Endothelial cell of umbilical vein (primary cell): ENCODE results near the gene PPP1R16B. TPM values are rescaled to one million over a fixed set of nuclear protein-coding genes. Genes with fewer than 3 reads are reported as not detected.
A peak's percentile ranks its signal among the peaks of the same experiment; 100 is the strongest.

Experiments
- BruUV-seq: library from RNA; stranded (reverse); fragments of 400-500 nt; replicated peaks from 2 replicates; lab custom pipeline; 2021; lab: Mats Ljungman, UMichigan
- CTCF ChIA-PET: fragments of 300-600, 350-600 bp; sonication (Branson Sonifier 250); formaldehyde crosslinking; loops from one replicate; lab custom pipeline; 2021; ENCODE audit warnings: antibody characterized with exemption, inconsistent platforms; lab: Charles Lee
- POLR2A ChIA-PET: fragments of 300-600, 350-600 bp; sonication (Branson Sonifier 250); formaldehyde crosslinking; loops from one replicate; lab custom pipeline; 2021; ENCODE audit warnings: antibody characterized with exemption, inconsistent platforms; lab: Charles Lee
- DNase-seq: peaks from one replicate; pipeline ENCODE4 v3.0.0-alpha.2; 2011; ENCODE audit warnings: low read depth, low spot score
- FAIRE-seq: peaks from 2 replicates; lab custom pipeline; 2011; peaks lifted over from hg19 to GRCh38; lab: Jason Lieb, UNC
- H2AFZ ChIP-seq: 2 replicates; pipeline ENCODE4 v1.6.0; 2012; ENCODE audit warnings: low read depth, low read length, control low read depth, inconsistent platforms
- H3K27ac ChIP-seq: 2 replicates; pipeline ENCODE4 v1.5.1; 2011; ENCODE audit warnings: low read depth, mild to moderate bottlenecking, control low read depth, low read length, moderate library complexity; ENCODE audit not compliant: insufficient read depth
- H3K27me3 ChIP-seq, 2 experiments: 2 replicates each; pipeline versions ENCODE4 v1.6.0 to v1.6.1; 2011; ENCODE audit warnings: low read length in 2 of 2, mixed read lengths in 1 of 2; ENCODE audit not compliant: control insufficient read depth in 2 of 2, insufficient read depth in 2 of 2
- H3K36me3 ChIP-seq, 2 experiments: 2 replicates in 1 of 2; 3 replicates in 1 of 2; pipeline ENCODE4 v1.5.1; 2011; ENCODE audit warnings: low read length in 2 of 2, mild to moderate bottlenecking in 1 of 2, moderate library complexity in 1 of 2; ENCODE audit not compliant: control insufficient read depth in 2 of 2, insufficient read depth in 2 of 2; ENCODE audit errors: extremely low read depth in 1 of 2
- H3K4me1 ChIP-seq: 3 replicates; pipeline ENCODE4 v1.5.1; 2011; ENCODE audit warnings: mild to moderate bottlenecking, low read length; ENCODE audit not compliant: control insufficient read depth, insufficient read depth; ENCODE audit errors: extremely low read depth
- H3K4me2 ChIP-seq: 2 replicates; pipeline ENCODE4 v1.6.1; 2011; ENCODE audit warnings: low read length, control low read depth, mixed read lengths; ENCODE audit not compliant: insufficient read depth
- H3K4me3 ChIP-seq, 3 experiments: fragments of 200-600 bp in 1 of 3; sonication (generic), shearing (Covaris generic) in 1 of 3; replicated peaks in 1 of 3; 2 replicates each; pipeline ENCODE4 v1.5.1; 2011 to 2016; ENCODE audit warnings: control low read depth in 3 of 3, low read length in 3 of 3, mild to moderate bottlenecking in 2 of 3, inconsistent platforms in 1 of 3, low read depth in 1 of 3, moderate library complexity in 1 of 3; ENCODE audit not compliant: insufficient read depth in 1 of 3
- H3K79me2 ChIP-seq: 2 replicates; pipeline ENCODE4 v1.6.0; 2012; ENCODE audit warnings: low read length, inconsistent platforms; ENCODE audit not compliant: control insufficient read depth, insufficient read depth
- H3K9ac ChIP-seq: replicated peaks from 2 replicates; pipeline ENCODE3; 2011; ENCODE audit warnings: low read length, control low read depth; ENCODE audit not compliant: insufficient read depth; ENCODE audit errors: extremely low read depth
- H3K9me1 ChIP-seq: replicated peaks from 3 replicates; pipeline ENCODE4 v1.6.0; 2011; ENCODE audit warnings: mild to moderate bottlenecking, low read length; ENCODE audit not compliant: control insufficient read depth, insufficient read depth; ENCODE audit errors: extremely low read depth
- H3K9me3 ChIP-seq: replicated peaks from 2 replicates; pipeline ENCODE4 v1.5.1; 2012; ENCODE audit warnings: low read length, inconsistent platforms; ENCODE audit not compliant: control insufficient read depth, insufficient read depth
- H4K20me1 ChIP-seq: replicated peaks from 2 replicates; pipeline ENCODE3; 2011; ENCODE audit warnings: mild to moderate bottlenecking, low read length; ENCODE audit not compliant: control insufficient read depth, insufficient read depth; ENCODE audit errors: extremely low read depth
- EZH2 ChIP-seq: IDR thresholded peaks from 2 replicates; pipeline ENCODE4 v1.6.1; 2012; ENCODE audit warnings: borderline replicate concordance, low read depth, mild to moderate bottlenecking, moderate library complexity, low read length, inconsistent platforms; ENCODE audit not compliant: severe bottlenecking
- FOS ChIP-seq: IDR thresholded peaks from 2 replicates; pipeline ENCODE4 v1.6.1; 2011; ENCODE audit warnings: mild to moderate bottlenecking, low read length, moderate library complexity, borderline replicate concordance; ENCODE audit not compliant: insufficient read depth
- GATA2 ChIP-seq: IDR thresholded peaks from 2 replicates; pipeline ENCODE4 v1.7.0; 2011; ENCODE audit warnings: low read depth, mild to moderate bottlenecking, moderate library complexity, mixed read lengths, low read length; ENCODE audit not compliant: insufficient read length, insufficient read depth
- JUN ChIP-seq: IDR thresholded peaks from 2 replicates; pipeline ENCODE4 v1.6.1; 2011; ENCODE audit warnings: borderline replicate concordance, low read depth; ENCODE audit not compliant: insufficient read length, insufficient read depth
- MYC ChIP-seq: IDR thresholded peaks from one replicate; pipeline ENCODE4 v1.6.1; 2011; ENCODE audit warnings: mild to moderate bottlenecking, low read depth, low read length
- POLR2A ChIP-seq: IDR thresholded peaks from 2 replicates; pipeline ENCODE4 v1.6.1; 2012; ENCODE audit warnings: low read depth, mild to moderate bottlenecking, control low read depth, low read length
- POLR2AphosphoS5 ChIP-seq: IDR thresholded peaks from 2 replicates; pipeline ENCODE4 v1.6.1; 2012; ENCODE audit warnings: low read depth, mild to moderate bottlenecking, control low read depth, low read length, moderate library complexity; ENCODE audit not compliant: insufficient read depth
- dilution Hi-C: fragments of 300-500 bp; cut with MboI; formaldehyde crosslinking; loops from one replicate; pipeline ENCODE4 v1.15.0; 2019; ENCODE audit warnings: low sequenced_read_pairs; ENCODE audit not compliant: extremely low pct_ligation_motif_present
- intact Hi-C: fragments of 100-400 bp; cut with micrococcal nuclease; formaldehyde crosslinking; loops from one replicate; pipeline ENCODE4 v1.10.0; 2022
- polyA plus RNA-seq, 4 experiments: library from polyadenylated mRNA; depleted of rRNA in 3 of 4; stranded (reverse) in 3 of 4; unstranded in 1 of 4; fragments of >200 nt; gene quantifications; 2 replicates each; pipeline versions ENCODE4 v1.2.1 to v1.2.3, GENCODE V29; 2011 to 2012; ENCODE audit warnings: missing spikeins in 1 of 4
- total RNA-seq: library from RNA; stranded (reverse); gene quantifications from 2 replicates; pipeline ENCODE4 v1.2.3, GENCODE V29; 2021
- TF ChIP-seq, protein P1 (sequence below), 2 donors: IDR thresholded peaks; 1 replicate in 1 of 2; 2 replicates in 1 of 2; pipeline ENCODE4 v1.5.1; 2011; ENCODE audit warnings: low read length in 2 of 2, mild to moderate bottlenecking in 2 of 2, moderate library complexity in 2 of 2, control low read depth in 1 of 2, inconsistent platforms in 1 of 2, low read depth in 1 of 2; ENCODE audit not compliant: insufficient read depth in 1 of 2; ENCODE audit errors: extremely low read depth in 1 of 2
- TF ChIP-seq, protein P2 (sequence below): IDR thresholded peaks from 2 replicates; pipeline ENCODE4 v1.6.1; 2011; ENCODE audit not compliant: insufficient read depth, insufficient read length

PPP1R16B gene
- total and polyA plus RNA-seq, 2 donors (not counting 3 experiments of a cell fraction or from before 2014, with no cell fraction given), result 34.7 to 68.1 TPM

DNA sequence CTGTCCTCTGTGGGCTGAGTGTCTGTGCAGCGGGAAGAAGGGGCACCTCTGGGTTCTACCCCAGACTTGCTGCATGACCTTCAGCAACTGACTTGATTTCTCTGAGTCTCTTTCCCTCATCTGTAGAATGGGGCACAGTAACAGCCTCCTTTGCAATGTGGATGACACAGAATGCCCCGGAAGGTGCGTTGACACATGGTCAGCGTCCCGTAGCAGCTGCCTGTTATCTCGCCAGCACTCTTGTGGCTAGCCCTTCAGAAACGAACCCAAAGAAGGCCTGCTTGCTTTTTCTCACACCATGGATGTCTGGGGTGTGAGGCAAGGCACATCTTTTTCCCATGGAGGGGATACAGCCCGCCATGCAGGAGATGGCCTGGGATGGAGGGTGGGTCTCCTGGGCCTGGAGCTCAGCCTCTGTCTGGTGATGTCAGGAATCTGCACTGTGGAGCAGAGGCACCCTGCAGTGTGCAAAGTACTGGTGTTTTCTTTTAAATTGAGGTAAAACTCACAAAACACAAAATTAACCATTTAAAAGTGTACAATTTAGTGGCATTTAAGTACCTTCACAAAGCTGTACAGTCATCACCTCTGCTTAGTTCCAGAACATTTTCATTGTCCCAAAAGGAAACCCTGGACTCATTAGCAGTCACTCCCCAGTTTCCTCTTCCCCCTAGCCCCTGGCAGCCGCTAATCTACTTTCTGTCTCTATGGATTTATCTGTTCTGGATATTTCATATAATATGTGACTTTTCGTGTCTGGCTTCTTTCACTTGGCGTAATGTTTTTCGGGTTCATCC lies 61.0 kb downstream of the PPP1R16B start:
- Histone ChIP-seq H3K4me1 (peaks cover 13% of the 10 kb centered on the region), H3K27ac (no peak overlapping the region), H3K27me3 (no peaks in the 10 kb centered on the region), H3K4me3 (no peak overlapping the region), H3K9ac (no peak overlapping the region), H3K79me2 (no peaks in the 10 kb centered on the region), H3K36me3 (peaks cover 0 to 5% of the 10 kb centered on the region in 2 experiments), H3K4me2 (no peak overlapping the region), H3K9me1 (no peaks in the 10 kb centered on the region), H2AFZ (no peak overlapping the region), H3K9me3 (no peaks in the 10 kb centered on the region), H4K20me1 (no peaks in the 10 kb centered on the region)
- BruUV-seq, result no TSS peak
- ChIA-PET CTCF (interaction anchor here (1.2 kb wide), 1 partner anchor 24 kb away, joined by 3 read pairs; no protein-coding TSS in a partner anchor), POLR2A (no interaction called here)
- FAIRE-seq (peak; percentile 60), DNase-seq (peak; percentile 31)
- dilution Hi-C loops (no loop called here), intact Hi-C loops (no loop called here)
- TF ChIP-seq MYC (no peak), EZH2 (no peak), POLR2A (no peak), FOS (no peak), JUN (no peak), GATA2 (no peak), POLR2AphosphoS5 (no peak)
- TF ChIP-seq, protein P1, sequence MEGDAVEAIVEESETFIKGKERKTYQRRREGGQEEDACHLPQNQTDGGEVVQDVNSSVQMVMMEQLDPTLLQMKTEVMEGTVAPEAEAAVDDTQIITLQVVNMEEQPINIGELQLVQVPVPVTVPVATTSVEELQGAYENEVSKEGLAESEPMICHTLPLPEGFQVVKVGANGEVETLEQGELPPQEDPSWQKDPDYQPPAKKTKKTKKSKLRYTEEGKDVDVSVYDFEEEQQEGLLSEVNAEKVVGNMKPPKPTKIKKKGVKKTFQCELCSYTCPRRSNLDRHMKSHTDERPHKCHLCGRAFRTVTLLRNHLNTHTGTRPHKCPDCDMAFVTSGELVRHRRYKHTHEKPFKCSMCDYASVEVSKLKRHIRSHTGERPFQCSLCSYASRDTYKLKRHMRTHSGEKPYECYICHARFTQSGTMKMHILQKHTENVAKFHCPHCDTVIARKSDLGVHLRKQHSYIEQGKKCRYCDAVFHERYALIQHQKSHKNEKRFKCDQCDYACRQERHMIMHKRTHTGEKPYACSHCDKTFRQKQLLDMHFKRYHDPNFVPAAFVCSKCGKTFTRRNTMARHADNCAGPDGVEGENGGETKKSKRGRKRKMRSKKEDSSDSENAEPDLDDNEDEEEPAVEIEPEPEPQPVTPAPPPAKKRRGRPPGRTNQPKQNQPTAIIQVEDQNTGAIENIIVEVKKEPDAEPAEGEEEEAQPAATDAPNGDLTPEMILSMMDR (IDR thresholded peaks at IDR 0.05; ENCODE audit: extremely low read depth in 1 of 2, insufficient read depth in 1 of 2, low read depth in 1 of 2, low read length in 2 of 2), result no peak
- TF ChIP-seq, protein P2, sequence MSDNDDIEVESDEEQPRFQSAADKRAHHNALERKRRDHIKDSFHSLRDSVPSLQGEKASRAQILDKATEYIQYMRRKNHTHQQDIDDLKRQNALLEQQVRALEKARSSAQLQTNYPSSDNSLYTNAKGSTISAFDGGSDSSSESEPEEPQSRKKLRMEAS, result no peak
